ENCODE results near the gene SNX4.

- TF ChIP-seq POLR2A (IDR thresholded peaks at IDR 0.05) = no peak
- TF ChIP-seq CTCF (IDR thresholded peaks at IDR 0.05) = no peak
Observed at GRCh38 chr3:125403789-125404188, 116.2 kb downstream of the SNX4 start.

Data from esophagus squamous epithelium (tissue), 4 donors.